HepG2 (cell line): ENCODE measurements around the gene DAPK1. TPM values are rescaled to one million over a fixed set of nuclear protein-coding genes. Genes with fewer than 3 reads are reported as not detected.

ENCODE experiments used
- ATAC-seq: fragments of 200-7000 bp; cut with Tn5 transposase; 3 replicates; pipeline ENCODE4 v1.9.1; 2020; ENCODE audit warnings: mild to moderate bottlenecking, moderate library complexity
- BruUV-seq: library from RNA; stranded (reverse); fragments of 400-500 nt; replicated peaks from 2 replicates; lab custom pipeline; 2021; lab: Mats Ljungman, UMichigan
- CTCF ChIA-PET: fragments of 300-600 bp; formaldehyde crosslinking; extraction: SDS; loops from one replicate; lab custom pipeline; 2021; ENCODE audit warnings: low total read pairs, inconsistent platforms, low intra/inter-chr PET ratio; lab: Yijun Ruan, JAX
- POLR2A ChIA-PET: fragments of 350-600 bp; sonication (Branson Sonifier 250); formaldehyde crosslinking; loops from one replicate; lab custom pipeline; 2020; ENCODE audit warnings: antibody characterized with exemption, inconsistent platforms; lab: Yijun Ruan, JAX
- DNase-seq: peaks from one replicate; pipeline ENCODE4 v3.0.0-alpha.2; 2015; ENCODE audit warnings: low spot score
- FAIRE-seq: peaks from 3 replicates; lab custom pipeline; 2011; peaks lifted over from hg19 to GRCh38; lab: Jason Lieb, UNC
- H2AFZ ChIP-seq: one replicate; pipeline ENCODE4 v1.6.1; 2011; ENCODE audit warnings: low read length, inconsistent platforms
- H3K27ac ChIP-seq: fragments of 300-600 bp; 3 replicates; pipeline ENCODE4 v1.8.0; 2011; ENCODE audit warnings: mixed run types, mild to moderate bottlenecking, mixed read lengths, low read length, inconsistent platforms; ENCODE audit not compliant: insufficient read depth; ENCODE audit errors: extremely low read length
- H3K27me3 ChIP-seq, 2 experiments: fragments of 200-600 bp in 1 of 2; 2 replicates in 1 of 2; 3 replicates in 1 of 2; pipeline versions ENCODE4 v1.6.0 to v1.8.0; 2011; ENCODE audit warnings: low read length in 2 of 2, mild to moderate bottlenecking in 2 of 2, moderate library complexity in 2 of 2, inconsistent platforms in 1 of 2; ENCODE audit not compliant: insufficient read depth in 2 of 2, control insufficient read depth in 1 of 2
- H3K36me3 ChIP-seq, 2 experiments: fragments of 200-600 bp in 1 of 2; replicated peaks in 1 of 2; 2 replicates in 1 of 2; 3 replicates in 1 of 2; pipeline versions ENCODE4 v1.5.1 to v1.8.0; 2011; ENCODE audit warnings: low read length in 2 of 2, inconsistent platforms in 1 of 2; ENCODE audit not compliant: insufficient read depth in 2 of 2, control insufficient read depth in 1 of 2
- H3K4me1 ChIP-seq: 2 replicates; pipeline ENCODE4 v1.5.1; 2012; ENCODE audit warnings: low read length, inconsistent platforms; ENCODE audit not compliant: insufficient read depth
- H3K4me2 ChIP-seq: 2 replicates; pipeline ENCODE4 v1.6.0; 2011; ENCODE audit warnings: low read depth, low read length, inconsistent platforms
- H3K4me3 ChIP-seq, 3 experiments: fragments of 200-600 bp in 1 of 3; sonication (generic), shearing (Covaris generic) in 1 of 3; replicated peaks in 1 of 3; 2 replicates each; pipeline ENCODE4 v1.5.1; 2011 to 2016; ENCODE audit warnings: low read length in 3 of 3, inconsistent platforms in 2 of 3, low read depth in 2 of 3, mild to moderate bottlenecking in 2 of 3, control low read depth in 1 of 3, mixed read lengths in 1 of 3; ENCODE audit not compliant: insufficient read depth in 1 of 3
- H3K79me2 ChIP-seq: one replicate; pipeline ENCODE4 v1.6.1; 2011; ENCODE audit warnings: low read length, inconsistent platforms; ENCODE audit not compliant: insufficient read depth
- H3K9ac ChIP-seq: 2 replicates; pipeline ENCODE4 v1.6.0; 2011; ENCODE audit warnings: mild to moderate bottlenecking, low read depth, low read length, inconsistent platforms; ENCODE audit not compliant: insufficient read depth
- H3K9me3 ChIP-seq: 2 replicates; pipeline ENCODE4 v1.5.1; 2012; ENCODE audit warnings: mild to moderate bottlenecking, low read length
- H4K20me1 ChIP-seq: 2 replicates; pipeline ENCODE4 v1.6.0; 2011; ENCODE audit warnings: inconsistent platforms, mild to moderate bottlenecking, low read length, moderate library complexity; ENCODE audit not compliant: insufficient read depth
- ATF3 ChIP-seq: sonication (generic); formaldehyde crosslinking; IDR thresholded peaks from 2 replicates; pipeline ENCODE4 v1.4.0; 2020; ENCODE audit warnings: missing genetic modification reagents
- BCLAF1 ChIP-seq: fragments of 450-650 bp; IDR thresholded peaks from 2 replicates; pipeline ENCODE4 v1.6.1; 2017; ENCODE audit warnings: mild to moderate bottlenecking
- CCAR2 ChIP-seq: fragments of 200-400 bp; formaldehyde crosslinking; optimal IDR thresholded peaks from 2 replicates; pipeline ENCODE3; 2018; ENCODE audit warnings: low read depth, mild to moderate bottlenecking, low read length, moderate library complexity
- ELF4 ChIP-seq: sonication (generic); formaldehyde crosslinking; IDR thresholded peaks from 2 replicates; pipeline ENCODE4 v1.5.0; 2020; ENCODE audit warnings: missing genetic modification reagents, mild to moderate bottlenecking, moderate library complexity, borderline replicate concordance
- NFE2 ChIP-seq: sonication (generic); formaldehyde crosslinking; IDR thresholded peaks from 2 replicates; pipeline ENCODE4 v1.4.0; 2020; ENCODE audit warnings: missing genetic modification reagents
- PRDM4 ChIP-seq: sonication (generic); formaldehyde crosslinking; IDR thresholded peaks from 2 replicates; pipeline ENCODE4 v1.9.0; 2021; ENCODE audit warnings: missing genetic modification reagents, borderline replicate concordance
- SYNCRIP ChIP-seq: fragments of 200-400 bp; formaldehyde crosslinking; IDR thresholded peaks from 2 replicates; pipeline ENCODE4 v1.6.1; 2018; ENCODE audit warnings: mild to moderate bottlenecking, low read depth, low read length; ENCODE audit not compliant: insufficient read depth
- ZBTB7B ChIP-seq: sonication (generic); formaldehyde crosslinking; IDR thresholded peaks from 2 replicates; pipeline ENCODE4 v1.4.0; 2020; ENCODE audit warnings: missing genetic modification reagents
- ZNF235 ChIP-seq: sonication (generic); formaldehyde crosslinking; IDR thresholded peaks from 2 replicates; pipeline ENCODE4 v1.8.1; 2023; ENCODE audit warnings: mild to moderate bottlenecking, missing genetic modification reagents, borderline replicate concordance
- ZNF24 ChIP-seq: fragments of 450-650 bp; IDR thresholded peaks from 2 replicates; pipeline ENCODE4 v1.6.1; 2017; ENCODE audit warnings: antibody characterized with exemption, mild to moderate bottlenecking
- ZNF335 ChIP-seq: sonication (generic); formaldehyde crosslinking; IDR thresholded peaks from 2 replicates; pipeline ENCODE4 v1.4.0; 2020; ENCODE audit warnings: missing genetic modification reagents
- ZNF343 ChIP-seq: sonication (generic); formaldehyde crosslinking; IDR thresholded peaks from 2 replicates; pipeline ENCODE4 v1.4.0; 2020; ENCODE audit warnings: mild to moderate bottlenecking, missing genetic modification reagents
- ZNF577 ChIP-seq: sonication (generic); formaldehyde crosslinking; IDR thresholded peaks from 2 replicates; pipeline ENCODE4 v1.4.0; 2020; ENCODE audit warnings: mild to moderate bottlenecking, low read depth, missing genetic modification reagents, borderline replicate concordance
- WGBS: methylation state at CpG from one replicate; pipeline ENCODE4 v1.1.6; 2017; ENCODE audit warnings: low lambda C conversion rate; 5-methylcytosine and 5-hydroxymethylcytosine counted together
- in situ Hi-C: cut with HindIII; loops from 2 replicates; pipeline ENCODE4 v1.10.0; 2017; ENCODE audit warnings: low pct_unique_long_range_greater_than_20kb; ENCODE audit not compliant: extremely low pct_ligation_motif_present
- intact Hi-C: fragments of 100-400 bp; cut with micrococcal nuclease; formaldehyde crosslinking; loops from one replicate; pipeline ENCODE4 v1.10.0; 2022; ENCODE audit not compliant: unreplicated experiment
- polyA plus RNA-seq, 8 experiments: library from polyadenylated mRNA; depleted of rRNA in 3 of 8; stranded (reverse) in 7 of 8; unstranded in 1 of 8; fragments of >200 nt; fragmentation: Illumina TruSeq in 4 of 8; extraction: Trizol in 4 of 8; gene quantifications; 2 replicates each; pipeline versions ENCODE4 v1.2.1 to v1.2.3, GENCODE V29; 2011 to 2016; ENCODE audit warnings: low read depth in 4 of 8, missing spikeins in 1 of 8, mixed read lengths in 1 of 8; ENCODE audit not compliant: insufficient read depth in 1 of 8
- total RNA-seq, 5 experiments: library from RNA; depleted of rRNA; stranded (reverse); fragments of >200 nt; fragmentation: Illumina TruSeq; extraction: Trizol; gene quantifications; 2 replicates each; pipeline ENCODE4 v1.2.3, GENCODE V29; 2016; ENCODE audit warnings: low read depth in 1 of 5

Gene DAPK1
- total and polyA plus RNA-seq, 2 of the 13 experiments (the other 11 are each of a cell fraction or from before 2014, with no cell fraction given), result 35.7 to 35.9 TPM

- H3K4me3 ChIP-seq, result no peak overlapping the region
- no TSS peak for BruUV-seq
Measured at GRCh38 chr9:87585123-87585855, 87.6 kb downstream of the DAPK1 start.

More at GRCh38 chr9:87585123-87585855, 87.6 kb downstream of the DAPK1 start:
- ATAC-seq, result no peak
- Histone ChIP-seq H3K79me2 (peaks cover 12% of the 10 kb centered on the region), H3K4me1 (peaks cover 49% of the 10 kb centered on the region), H3K36me3 (no peaks in the 10 kb centered on the region; a peak in 1 of 5 replicates), H3K9ac (no peak overlapping the region), H3K9me3 (no peaks in the 10 kb centered on the region), H2AFZ (no peak overlapping the region), H3K4me2 (no peak overlapping the region), H3K27me3 (no peaks in the 10 kb centered on the region), H3K27ac (no peak overlapping the region), H4K20me1 (no peaks in the 10 kb centered on the region)
- intact Hi-C loops, result no loop called here
- CTCF ChIA-PET, result no interaction called here
- TF ChIP-seq NFE2 (CRISPR knock-in tag) (no peak), ELF4 (CRISPR knock-in tag) (no peak), SYNCRIP (no peak), BCLAF1 (no peak), ZNF343 (no peak), ZNF24 (no peak), ZBTB7B (CRISPR knock-in tag) (no peak), ZNF577 (CRISPR knock-in tag) (no peak), ZNF335 (no peak), PRDM4 (CRISPR knock-in tag) (no peak), ATF3 (no peak), ZNF235 (CRISPR knock-in tag) (no peak), CCAR2 (no peak)
- WGBS, result 95% methylated on average over 5 of the region's 5 CpGs
- no peak for DNase-seq
- FAIRE-seq, result no peak
- POLR2A ChIA-PET, result interaction anchor here (0.7 to 2.1 kb wide), 3 partner anchors 15 to 28 kb away, joined by 3 to 7 read pairs (median 7); no protein-coding TSS in a partner anchor
- in situ Hi-C loops, result no loop called here
